ENCODE measurements around the gene MYO1F. TPM values are rescaled to one million over a fixed set of nuclear protein-coding genes. Genes with fewer than 3 reads are reported as not detected.

MYO1F gene
- total and polyA plus RNA-seq, 2 of the 13 experiments (the other 11 are each of a cell fraction or from before 2014, with no cell fraction given), result 0.09 to 0.13 TPM

DNA sequence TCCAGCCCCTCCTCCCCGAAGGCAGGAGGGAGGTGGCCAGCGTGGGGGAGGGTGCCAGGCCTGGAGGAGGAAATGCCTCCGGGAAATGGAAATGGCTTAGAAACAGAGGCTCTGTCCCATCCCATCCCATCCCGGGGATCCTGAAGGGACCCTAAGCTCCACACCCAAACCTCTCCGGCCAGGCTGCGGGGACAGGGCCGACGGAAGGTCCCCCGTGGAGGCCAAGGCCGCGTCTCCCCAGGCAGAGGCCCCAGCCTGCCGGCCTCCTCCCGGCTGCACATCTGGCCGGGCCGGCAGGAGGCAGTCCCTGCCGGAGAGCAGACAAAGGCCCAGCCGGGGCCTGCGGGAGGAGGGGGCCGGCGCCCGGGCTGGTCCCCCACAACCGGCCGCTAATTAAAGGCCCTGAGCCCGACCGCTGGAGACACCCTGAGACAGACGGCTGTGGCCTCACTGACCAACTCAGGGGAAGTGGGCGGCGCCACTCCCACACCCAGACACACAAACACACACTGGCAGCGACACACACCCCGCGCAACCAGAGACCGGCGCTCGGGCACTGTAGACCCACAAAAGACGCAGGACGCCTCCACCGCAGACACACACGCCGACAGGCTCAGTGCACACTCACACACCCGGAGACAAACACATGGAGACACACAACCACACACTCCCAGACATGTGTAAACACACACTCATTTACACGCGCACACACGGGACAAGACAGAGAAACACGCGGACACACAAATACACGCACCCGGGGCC lies 32.2 kb upstream of the MYO1F start (continued):
- TF ChIP-seq, protein P1, sequence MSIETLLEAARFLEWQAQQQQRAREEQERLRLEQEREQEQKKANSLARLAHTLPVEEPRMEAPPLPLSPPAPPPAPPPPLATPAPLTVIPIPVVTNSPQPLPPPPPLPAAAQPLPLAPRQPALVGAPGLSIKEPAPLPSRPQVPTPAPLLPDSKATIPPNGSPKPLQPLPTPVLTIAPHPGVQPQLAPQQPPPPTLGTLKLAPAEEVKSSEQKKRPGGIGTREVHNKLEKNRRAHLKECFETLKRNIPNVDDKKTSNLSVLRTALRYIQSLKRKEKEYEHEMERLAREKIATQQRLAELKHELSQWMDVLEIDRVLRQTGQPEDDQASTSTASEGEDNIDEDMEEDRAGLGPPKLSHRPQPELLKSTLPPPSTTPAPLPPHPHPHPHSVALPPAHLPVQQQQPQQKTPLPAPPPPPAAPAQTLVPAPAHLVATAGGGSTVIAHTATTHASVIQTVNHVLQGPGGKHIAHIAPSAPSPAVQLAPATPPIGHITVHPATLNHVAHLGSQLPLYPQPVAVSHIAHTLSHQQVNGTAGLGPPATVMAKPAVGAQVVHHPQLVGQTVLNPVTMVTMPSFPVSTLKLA (IDR thresholded peaks at IDR 0.05), result peak; percentile 80
- TF ChIP-seq ZNF543 (CRISPR knock-in tag; IDR thresholded peaks at IDR 0.05), result no peak
- no peak for TF ChIP-seq MTA1 (CRISPR knock-in tag; IDR thresholded peaks at IDR 0.05; ENCODE audit: borderline replicate concordance)
- TF ChIP-seq ZNF788 (CRISPR knock-in tag; IDR thresholded peaks at IDR 0.05; ENCODE audit: borderline replicate concordance), result 0 out of 2 replicates have a peak, but pooled peaks have one; percentile 7
- 0 out of 2 replicates have a peak, but pooled peaks have one; percentile 36 for TF ChIP-seq ZNF746 (CRISPR knock-in tag; IDR thresholded peaks at IDR 0.05)
- TF ChIP-seq, protein P2, sequence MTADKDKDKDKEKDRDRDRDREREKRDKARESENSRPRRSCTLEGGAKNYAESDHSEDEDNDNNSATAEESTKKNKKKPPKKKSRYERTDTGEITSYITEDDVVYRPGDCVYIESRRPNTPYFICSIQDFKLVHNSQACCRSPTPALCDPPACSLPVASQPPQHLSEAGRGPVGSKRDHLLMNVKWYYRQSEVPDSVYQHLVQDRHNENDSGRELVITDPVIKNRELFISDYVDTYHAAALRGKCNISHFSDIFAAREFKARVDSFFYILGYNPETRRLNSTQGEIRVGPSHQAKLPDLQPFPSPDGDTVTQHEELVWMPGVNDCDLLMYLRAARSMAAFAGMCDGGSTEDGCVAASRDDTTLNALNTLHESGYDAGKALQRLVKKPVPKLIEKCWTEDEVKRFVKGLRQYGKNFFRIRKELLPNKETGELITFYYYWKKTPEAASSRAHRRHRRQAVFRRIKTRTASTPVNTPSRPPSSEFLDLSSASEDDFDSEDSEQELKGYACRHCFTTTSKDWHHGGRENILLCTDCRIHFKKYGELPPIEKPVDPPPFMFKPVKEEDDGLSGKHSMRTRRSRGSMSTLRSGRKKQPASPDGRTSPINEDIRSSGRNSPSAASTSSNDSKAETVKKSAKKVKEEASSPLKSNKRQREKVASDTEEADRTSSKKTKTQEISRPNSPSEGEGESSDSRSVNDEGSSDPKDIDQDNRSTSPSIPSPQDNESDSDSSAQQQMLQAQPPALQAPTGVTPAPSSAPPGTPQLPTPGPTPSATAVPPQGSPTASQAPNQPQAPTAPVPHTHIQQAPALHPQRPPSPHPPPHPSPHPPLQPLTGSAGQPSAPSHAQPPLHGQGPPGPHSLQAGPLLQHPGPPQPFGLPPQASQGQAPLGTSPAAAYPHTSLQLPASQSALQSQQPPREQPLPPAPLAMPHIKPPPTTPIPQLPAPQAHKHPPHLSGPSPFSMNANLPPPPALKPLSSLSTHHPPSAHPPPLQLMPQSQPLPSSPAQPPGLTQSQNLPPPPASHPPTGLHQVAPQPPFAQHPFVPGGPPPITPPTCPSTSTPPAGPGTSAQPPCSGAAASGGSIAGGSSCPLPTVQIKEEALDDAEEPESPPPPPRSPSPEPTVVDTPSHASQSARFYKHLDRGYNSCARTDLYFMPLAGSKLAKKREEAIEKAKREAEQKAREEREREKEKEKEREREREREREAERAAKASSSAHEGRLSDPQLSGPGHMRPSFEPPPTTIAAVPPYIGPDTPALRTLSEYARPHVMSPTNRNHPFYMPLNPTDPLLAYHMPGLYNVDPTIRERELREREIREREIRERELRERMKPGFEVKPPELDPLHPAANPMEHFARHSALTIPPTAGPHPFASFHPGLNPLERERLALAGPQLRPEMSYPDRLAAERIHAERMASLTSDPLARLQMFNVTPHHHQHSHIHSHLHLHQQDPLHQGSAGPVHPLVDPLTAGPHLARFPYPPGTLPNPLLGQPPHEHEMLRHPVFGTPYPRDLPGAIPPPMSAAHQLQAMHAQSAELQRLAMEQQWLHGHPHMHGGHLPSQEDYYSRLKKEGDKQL (CRISPR knock-in tag; IDR thresholded peaks at IDR 0.05; ENCODE audit: low read depth), result no peak
- peak; percentile 31; the same call in 1 of the 2 replicates for TF ChIP-seq KDM2A (CRISPR knock-in tag; IDR thresholded peaks at IDR 0.05; ENCODE audit: borderline replicate concordance, low read depth)
- TF ChIP-seq SAP130 (CRISPR knock-in tag; IDR thresholded peaks at IDR 0.05; ENCODE audit: low read depth), result peak; percentile 10; the same call in 1 of the 2 replicates
- no peak for TF ChIP-seq SIX4 (CRISPR knock-in tag; IDR thresholded peaks at IDR 0.05)
- TF ChIP-seq, protein P3, sequence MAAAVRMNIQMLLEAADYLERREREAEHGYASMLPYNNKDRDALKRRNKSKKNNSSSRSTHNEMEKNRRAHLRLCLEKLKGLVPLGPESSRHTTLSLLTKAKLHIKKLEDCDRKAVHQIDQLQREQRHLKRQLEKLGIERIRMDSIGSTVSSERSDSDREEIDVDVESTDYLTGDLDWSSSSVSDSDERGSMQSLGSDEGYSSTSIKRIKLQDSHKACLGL (CRISPR knock-in tag; IDR thresholded peaks at IDR 0.05), result peak; percentile 31; the same call in 1 of the 2 replicates
- TF ChIP-seq ZNF768 (CRISPR knock-in tag; IDR thresholded peaks at IDR 0.05), result peak; percentile 58; the same call in 1 of the 2 replicates
- TF ChIP-seq ZNF570 (CRISPR knock-in tag; IDR thresholded peaks at IDR 0.05; ENCODE audit: borderline replicate concordance), result no peak
- TF ChIP-seq RBFOX2 (IDR thresholded peaks at IDR 0.05; ENCODE audit: low read depth, low read length), result 0 out of 2 replicates have a peak, but pooled peaks have one; percentile 21
- no peak for TF ChIP-seq MATR3 (CRISPR knock-in tag; IDR thresholded peaks at IDR 0.05)
- no peak for TF ChIP-seq ZXDC (CRISPR knock-in tag; IDR thresholded peaks at IDR 0.05)
- no peak for TF ChIP-seq NR2F2 (IDR thresholded peaks at IDR 0.05; ENCODE audit: borderline replicate concordance, low read depth)

Data from HepG2 (cell line).